HG03460 (cell line): Measurements from ENCODE around the gene PFDN5.
"Not testable (repeated sequence)": the region's sequence is repeated elsewhere in the genome, so short reads cannot be mapped to it uniquely, and the experiment has no call there.

Source experiments
- ATAC-seq: cut with Tn5 transposase; IDR thresholded peaks from one replicate; pipeline ENCODE4 v1.9.1; 2021; ENCODE audit not compliant: unreplicated experiment

PFDN5 gene

DNA sequence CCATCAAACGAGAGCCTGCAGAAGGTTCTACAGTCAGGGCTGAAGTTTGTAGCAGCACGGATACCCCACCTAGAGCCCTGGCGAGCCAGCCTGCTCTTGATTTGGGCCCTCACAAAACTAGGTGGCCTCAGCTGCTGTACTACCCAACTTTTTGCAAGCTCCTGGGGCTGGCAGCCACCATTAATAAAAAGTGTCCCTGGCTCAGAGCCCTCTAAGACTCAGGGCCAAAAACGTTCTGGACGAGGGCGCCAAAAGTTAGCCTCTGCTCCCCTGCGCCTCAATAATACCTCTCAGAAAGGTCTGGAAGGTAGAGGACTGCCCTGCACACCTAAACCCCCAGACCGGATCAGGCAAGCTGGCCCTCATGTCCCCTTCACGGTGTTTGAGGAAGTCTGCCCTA is 8.9 kb upstream of the PFDN5 start:
- no peak for ATAC-seq

DNA sequence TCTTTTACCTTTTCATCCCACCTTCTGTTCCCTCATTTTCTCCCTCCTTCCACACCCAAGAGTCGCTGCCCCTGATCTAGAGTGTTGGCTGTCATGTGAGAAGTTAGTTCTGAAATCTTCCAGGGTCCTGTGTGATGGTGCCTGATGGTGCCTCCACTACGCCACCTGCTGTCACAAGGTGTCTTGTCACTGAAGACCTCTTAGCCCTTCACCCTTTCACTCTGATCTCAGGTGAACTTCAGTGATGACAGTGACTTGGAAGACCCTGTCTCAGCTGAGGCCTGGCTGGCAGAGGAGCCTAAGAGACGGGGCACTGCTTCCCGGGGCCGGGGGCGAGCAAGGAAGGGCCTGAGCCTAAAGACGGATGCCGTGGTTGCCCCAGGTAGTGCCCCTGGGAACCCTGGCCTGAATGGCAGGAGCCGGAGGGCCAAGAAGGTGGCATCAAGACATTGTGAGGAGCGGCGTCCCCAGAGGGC is 7.6 kb upstream of the PFDN5 start:
- ATAC-seq: no peak

DNA sequence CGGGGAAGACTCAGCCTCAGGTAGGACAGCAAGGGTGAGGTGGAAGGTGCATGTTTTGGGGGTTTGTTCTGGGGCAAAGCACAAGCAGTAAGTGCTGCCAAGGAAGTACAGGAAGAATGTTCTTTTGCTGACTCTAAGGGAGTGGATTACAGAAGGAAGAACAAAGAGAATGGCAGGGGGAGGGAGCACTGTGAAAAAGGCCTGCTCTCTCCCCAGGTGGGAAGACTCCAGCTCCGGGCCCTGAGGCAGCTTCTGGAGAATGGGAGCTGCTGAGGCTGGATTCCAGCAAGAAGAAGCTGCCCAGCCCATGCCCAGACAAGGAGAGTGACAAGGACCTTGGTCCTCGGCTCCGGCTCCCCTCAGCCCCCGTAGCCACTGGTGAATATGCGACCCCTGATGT is 7.0 kb upstream of the PFDN5 start:
- no peak for ATAC-seq

DNA sequence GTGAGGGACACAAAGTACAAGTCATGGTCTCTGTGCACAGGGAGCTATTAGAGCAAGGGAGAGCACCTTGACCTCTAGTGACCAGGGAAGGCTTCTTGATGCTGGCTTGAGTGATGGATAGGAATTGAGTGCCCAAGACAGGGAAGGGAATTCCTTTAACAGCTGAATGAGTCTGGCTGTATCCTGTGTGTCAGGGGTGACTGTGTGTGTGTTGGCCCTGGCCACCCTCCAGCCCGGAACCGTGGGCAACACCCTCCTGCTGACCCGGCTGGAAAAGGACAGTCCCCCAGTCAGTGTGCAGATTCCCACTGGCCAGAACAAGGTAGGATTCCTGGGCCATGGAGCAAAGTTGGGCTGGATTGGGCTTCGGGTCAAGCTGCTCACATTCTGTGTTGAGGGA is 5.5 kb upstream of the PFDN5 start:
- no peak for ATAC-seq

DNA sequence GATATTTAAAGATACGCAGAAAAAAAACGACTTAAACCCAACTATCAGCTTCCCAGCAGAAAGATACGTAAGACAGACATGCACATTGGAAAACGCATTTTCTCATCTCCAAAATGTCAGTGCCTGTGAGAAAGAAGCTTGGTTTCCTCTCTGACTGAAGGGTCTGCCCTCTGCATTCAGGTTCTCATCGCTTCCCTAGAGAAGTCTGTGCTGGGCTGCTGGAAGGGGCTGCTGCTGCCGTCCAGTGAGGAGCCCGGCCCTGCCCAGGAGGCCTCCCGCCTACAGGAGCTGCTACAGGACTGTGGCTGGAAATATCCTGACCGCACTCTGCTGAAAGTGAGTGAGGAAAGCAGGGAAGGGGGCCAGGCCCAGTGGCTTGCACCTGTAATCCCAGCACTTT is 4.7 kb upstream of the PFDN5 start:
- ATAC-seq: no peak

DNA sequence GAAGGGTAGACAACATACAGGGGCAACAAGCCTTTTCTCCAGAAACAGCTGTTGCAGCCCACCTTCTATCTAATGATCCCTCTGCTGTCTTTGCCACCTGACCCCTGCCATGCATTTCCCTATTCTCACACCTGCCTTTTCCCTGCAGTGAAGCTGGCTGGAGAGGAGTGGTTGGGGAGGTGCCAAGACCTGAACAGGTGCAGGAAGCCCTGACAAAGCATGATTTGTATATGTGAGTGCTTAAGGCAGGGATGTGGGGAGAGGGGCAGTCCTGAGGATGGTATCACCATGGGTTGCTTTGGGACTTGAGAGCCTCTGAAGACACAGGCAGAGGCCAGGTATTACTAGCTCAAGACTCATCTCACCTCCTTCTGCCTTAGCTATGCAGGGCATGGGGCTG is 2.9 kb upstream of the PFDN5 start:
- ATAC-seq: no peak

DNA sequence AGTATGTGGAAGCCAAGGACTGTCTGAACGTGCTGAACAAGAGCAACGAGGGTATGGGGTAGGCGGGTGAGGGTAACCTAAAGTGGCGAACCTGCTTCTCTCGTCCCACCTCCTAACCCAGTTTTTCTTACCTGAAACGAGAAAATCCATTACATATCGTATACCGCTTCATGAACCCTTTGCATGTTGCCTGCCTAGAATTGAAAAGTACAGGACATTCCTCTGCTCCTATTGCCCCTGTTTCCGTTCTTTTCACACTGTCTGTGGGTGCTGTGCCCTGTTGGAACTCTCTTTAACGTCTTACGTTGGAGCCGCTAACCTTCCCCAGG is 513 bp downstream of the PFDN5 start:
- ATAC-seq: no peak

DNA sequence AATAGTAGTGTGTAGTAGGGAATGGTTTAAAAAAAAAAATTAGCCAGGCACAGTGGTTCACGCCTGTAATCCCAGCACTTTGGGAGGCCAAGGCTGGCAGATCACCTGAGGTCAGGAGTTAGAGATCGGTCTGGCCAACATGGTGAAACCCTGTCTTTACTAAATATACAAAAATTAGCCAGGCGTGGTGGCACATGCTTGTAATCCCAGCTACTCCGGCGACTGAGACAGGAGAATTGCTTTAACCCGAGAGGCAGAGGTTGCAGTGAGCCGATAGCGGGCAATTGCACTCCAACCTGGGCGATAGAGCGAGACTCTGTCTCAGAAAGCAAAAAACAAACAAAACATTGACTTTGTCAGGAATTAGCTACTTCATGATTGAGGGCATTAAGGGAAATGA is 1.8 kb downstream of the PFDN5 start:
- ATAC-seq: not testable (repeated sequence)

DNA sequence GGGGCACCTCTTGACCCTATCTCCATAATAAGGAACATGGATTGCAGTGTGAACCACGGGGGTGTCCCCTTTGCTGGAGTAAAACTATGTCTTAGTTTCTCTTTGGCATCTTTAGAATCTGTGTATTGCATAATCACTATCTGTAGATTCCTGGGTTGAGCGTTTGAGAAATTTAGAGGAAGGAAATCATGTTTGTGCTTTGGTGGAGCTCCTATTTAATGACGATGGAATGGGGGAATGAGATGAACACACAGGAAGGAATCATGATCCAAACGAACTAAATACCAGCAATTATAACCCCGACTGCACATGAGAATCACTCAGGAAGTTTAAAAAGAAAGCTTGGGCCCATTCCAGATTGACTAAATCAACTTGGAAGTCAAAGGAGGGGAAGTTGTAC is 2.8 kb downstream of the PFDN5 start:
- ATAC-seq: no peak

DNA sequence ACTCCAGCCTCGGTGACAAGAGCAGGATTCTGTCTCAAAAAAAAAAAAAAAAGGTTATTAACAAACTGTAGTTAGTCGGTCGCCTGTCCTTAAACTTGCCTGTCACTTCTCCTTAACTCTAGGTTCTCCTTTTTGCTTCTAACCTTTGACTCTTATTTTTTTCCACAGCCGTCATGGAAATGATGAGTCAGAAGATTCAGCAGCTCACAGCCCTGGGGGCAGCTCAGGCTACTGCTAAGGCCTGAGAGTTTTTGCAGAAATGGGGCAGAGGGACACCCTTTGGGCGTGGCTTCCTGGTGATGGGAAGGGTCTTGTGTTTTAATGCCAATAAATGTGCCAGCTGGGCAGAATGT is 3.7 kb downstream of the PFDN5 start:
- ATAC-seq: no peak

DNA sequence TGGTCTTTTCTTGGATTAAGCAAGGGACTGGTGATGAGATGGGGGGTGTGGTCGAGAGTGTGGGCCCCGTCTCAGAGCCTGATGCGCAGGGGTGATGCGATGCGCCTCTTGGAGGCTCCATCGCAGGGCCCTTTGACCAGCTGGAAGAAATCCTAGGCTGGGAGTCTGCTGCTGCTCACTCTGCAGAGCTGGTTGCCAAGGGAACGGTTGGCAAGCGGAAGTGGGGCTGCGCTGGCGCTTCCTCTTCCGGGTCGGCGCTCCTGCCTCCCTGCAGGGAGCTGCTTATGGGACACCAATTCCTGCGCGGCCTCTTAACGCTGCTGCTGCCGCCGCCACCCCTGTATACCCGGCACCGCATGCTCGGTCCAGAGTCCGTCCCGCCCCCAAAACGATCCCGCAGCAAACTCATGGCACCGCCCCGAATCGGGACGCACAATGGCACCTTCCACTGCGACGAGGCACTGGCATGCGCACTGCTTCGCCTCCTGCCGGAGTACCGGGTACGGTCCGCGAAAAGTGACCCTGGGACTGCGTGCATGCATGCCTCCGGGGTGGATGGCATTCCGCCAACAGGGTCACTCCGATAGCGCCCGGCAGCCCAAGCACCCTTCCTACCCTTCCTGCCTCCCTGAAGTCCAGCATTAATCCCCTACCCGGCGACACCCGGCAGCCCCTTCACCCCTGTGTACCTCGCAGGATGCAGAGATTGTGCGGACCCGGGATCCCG is 4.3 kb downstream of the PFDN5 start, which contains the start of gene MYG1:
Gene MYG1, plus strand, starts transcription at position 242 of the 727 bp plus-strand sequence. Its CDS starts 43 bp downstream, at position 285.
- peak; percentile 65 for ATAC-seq

DNA sequence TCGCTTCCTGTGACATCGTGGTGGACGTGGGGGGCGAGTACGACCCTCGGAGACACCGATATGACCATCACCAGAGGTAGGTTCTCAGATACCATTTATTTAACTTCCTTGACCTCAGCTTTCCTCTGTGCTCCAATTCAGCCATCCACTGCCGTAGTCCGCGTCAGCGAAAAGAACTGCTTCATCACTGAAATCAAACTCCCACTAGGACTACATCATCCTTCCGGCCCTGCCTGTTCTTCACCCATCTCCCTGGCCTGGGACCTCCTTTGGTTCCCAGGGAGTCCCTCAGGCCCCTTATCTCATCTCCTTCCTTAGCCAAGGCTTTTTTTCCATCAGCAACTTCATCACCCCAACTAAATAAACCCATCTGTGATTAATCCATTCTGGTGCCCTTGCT is 4.8 kb downstream of the PFDN5 start:
- ATAC-seq: no peak

DNA sequence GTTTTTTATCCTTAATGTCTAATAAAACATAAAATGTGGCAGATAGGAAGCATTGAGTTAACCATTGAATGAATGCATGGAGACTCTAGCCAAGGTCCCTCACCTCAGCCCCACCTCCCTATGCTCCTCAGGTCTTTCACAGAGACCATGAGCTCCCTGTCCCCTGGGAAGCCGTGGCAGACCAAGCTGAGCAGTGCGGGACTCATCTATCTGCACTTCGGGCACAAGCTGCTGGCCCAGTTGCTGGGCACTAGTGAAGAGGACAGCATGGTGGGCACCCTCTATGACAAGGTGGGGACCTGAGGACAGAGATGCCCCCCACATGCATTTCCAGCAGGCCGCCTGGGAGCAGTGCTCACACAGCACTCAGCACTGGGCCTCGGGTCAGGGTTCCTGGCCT is 7.6 kb downstream of the PFDN5 start:
- ATAC-seq: no peak

DNA sequence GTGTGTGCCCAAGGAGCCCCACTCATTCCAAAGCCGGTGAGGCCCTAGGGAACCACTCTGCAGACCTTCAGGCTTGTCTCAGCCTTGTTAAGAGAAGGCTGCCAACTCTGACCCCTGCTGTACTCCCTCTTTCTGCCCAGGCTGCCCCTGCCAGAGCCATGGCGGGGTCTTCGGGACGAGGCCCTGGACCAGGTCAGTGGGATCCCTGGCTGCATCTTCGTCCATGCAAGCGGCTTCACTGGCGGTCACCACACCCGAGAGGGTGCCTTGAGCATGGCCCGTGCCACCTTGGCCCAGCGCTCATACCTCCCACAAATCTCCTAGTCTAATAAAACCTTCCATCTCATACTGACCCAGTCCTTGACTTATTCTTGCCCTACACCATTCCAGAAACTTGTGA is 11.5 kb downstream of the PFDN5 start:
- ATAC-seq: no peak

DNA sequence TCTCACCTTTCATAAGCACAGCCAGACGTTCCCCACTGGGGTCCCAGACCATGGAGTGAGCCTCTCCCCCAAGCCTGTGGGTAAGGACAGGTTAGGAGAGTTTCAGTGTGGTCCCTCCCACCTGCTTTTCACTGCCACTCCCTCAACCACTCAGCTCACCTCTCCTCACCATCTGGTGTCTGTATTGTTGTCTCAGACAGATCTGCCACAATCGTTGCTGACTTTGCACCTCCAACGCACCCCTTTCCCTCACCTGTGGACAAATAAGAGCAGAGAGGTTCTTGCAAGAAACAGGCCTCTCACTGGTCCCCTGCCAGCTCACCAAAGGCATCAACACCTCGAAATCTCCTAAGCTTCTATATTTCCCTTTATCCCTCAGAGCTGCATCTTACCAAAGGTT is 12.9 kb downstream of the PFDN5 start:
- no peak for ATAC-seq

DNA sequence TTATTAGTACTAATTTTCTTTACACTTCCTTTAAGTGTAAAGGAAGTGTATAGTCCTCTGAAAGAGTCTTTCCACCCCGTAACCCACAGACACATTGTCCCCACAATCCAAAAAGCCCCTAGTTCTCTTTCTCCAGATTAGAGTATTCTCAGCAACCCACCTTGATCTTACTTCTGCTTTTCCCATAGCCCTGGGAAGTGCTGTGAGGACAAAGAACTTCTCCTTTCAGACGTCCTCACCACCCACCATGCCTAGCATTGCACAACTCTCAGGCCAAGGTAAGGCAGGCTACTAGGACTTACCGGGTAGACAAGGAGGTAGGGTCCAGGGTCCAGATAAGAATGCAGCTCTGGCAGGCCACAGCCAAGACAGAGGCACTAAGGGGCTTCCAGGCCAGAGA is 18.7 kb downstream of the PFDN5 start:
- ATAC-seq: no peak

DNA sequence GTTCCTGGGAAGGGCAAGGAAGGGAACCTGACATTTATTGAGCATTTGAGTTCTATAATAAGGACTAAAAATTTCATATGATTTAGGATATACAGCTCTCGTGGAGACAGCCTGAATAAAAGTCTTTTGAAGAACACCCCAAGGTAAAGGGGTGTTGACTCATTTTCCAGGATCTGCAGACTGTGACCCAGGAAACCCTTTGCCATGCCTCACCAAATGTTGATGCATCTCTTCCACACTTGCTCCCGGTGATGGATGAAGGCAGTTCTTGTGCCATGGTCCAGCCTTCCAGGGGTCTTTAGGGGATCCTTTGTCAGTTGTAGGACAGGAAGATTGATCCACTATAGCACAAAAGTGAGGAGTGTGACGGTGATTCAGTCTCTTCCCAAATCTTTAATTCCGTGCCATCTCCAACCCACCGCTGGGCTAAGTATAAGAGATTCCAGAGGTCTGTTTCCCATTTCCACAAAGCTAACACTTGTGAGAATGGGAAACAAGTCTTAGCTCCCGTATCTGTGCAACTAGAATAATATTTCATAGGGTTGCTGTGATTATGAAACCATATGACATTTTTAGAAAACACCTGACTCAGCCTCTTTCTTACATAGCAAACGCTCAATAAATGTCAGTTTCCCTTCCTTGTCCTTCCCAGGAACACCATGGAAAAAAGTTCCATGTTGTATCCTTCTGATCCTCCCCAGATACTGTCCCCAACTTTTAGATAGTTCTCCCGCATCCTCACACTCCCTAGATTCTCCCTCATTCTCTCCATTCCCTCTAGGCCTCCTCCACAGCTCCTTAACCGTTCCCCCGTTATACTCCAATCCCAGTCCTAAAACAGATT is 25.2 kb downstream of the PFDN5 start:
- ATAC-seq: no peak

DNA sequence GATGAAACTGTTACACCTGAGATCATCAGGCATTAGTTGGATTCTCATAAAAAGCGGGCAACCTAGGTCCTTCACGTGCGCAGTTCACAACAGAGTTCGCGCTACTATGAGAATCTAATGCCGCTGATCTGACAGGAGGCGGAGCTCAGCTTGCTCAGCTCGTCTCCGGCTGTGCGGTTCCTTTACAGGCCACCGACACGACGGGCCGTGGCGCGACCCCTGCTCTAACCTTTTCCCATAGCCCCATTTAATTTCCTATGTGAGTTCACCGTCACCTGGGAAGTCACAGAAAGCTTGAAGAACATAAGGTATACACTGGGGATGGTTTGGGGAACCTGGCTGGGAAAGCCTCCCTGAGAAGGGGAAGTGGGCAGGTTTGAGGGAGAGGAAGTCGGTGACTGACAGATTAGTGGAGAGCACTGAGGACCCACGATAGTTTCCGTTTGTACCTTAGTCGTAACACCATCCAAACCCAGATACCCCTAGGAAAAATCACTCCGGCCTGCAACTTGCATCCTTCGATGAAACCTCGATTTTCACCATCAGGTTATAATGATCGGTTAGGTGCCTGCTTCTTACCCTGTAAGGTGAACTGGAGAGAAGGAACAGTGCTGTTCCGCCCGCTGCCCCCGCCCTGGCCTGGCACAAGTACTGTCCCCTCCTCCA is 28.9 kb downstream of the PFDN5 start:
- ATAC-seq: peak; percentile 44

DNA sequence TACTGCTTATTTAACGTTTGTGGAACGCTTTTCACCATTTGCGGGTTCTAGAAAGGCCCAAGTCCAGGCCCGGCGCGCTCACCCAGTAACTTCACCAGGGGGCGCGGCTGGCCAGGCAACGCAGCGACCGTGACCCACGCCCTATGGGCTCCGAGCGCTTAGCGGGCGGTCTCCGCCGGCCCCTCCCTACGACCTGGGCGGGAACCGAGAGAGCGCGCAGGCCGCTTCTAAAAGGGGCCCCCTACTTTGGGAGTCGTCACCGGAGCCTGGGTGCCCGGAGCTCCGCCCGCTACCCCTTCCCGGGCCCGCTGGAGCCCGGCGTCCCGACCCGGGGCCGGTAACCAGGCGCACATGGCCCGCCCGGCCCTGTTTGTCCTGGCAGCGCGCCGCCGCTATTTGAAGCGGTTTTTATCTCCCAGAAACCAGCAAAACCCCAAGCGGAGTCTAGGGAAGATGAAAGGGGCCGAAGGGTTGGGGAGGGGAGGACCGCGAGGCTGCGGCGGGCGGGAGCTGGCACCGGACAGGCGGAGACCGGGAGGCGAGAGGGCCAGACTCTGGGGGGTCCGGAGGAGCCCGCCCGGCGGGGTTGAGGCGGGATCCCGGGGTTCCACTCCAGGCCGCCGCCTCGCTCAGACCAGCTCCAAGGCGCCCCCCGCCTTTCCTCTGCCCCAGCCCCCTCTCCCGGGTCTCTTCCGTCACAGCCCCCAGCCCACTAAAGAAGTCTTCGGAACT is 29.6 kb downstream of the PFDN5 start:
- peak; percentile 50 for ATAC-seq

DNA sequence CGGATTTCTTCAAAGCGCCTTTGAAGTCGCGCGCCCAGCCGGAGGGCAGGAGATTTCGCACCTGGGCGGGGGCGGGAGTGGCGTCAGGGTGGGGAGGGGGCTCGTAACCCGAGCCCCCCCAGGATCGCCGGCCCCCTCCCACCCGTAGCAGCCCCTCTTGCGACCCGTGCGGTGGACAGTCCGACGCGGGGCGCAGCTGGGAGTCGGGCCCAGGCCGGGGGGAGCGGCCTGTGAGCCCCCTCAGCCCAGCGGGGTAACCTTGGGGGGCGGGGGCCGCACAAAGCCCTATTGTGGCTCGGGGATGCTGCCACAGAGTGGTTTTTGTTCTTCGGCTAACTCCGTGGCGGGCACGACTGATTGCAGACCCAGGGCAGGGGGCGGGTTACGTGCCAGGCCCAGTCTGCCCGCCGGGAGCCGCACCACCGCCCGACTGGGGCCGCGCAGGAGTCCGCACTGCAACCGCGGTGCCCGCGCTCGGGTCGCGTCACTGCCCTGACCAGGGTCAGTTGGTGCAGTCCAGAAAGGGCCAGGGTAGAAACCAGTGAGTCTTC is 30.2 kb downstream of the PFDN5 start:
- no peak for ATAC-seq
